HT1080 (cell line): ENCODE data around the gene VMO1. TPM values are rescaled to one million over a fixed set of nuclear protein-coding genes. Genes with fewer than 3 reads are reported as not detected.

Experiments
- total RNA-seq: library from RNA; depleted of rRNA; stranded (reverse); fragments of >200 nt; shearing (Covaris generic); gene quantifications from 2 replicates; pipeline ENCODE4 v1.2.3, GENCODE V29; 2014; rRNA removed

Gene VMO1
- total RNA-seq, 1 experiment from 2014 or later = not detected

Other genes starting within 250 kb of the VMO1 start
- 117 and 129 TPM in 2 replicates for gene MYBBP1A, start 231.0 kb downstream of the VMO1 start, total RNA-seq
- not detected in 2 replicates for gene GGT6, start 225.8 kb downstream of the VMO1 start, total RNA-seq
- not detected in 2 replicates for gene SMTNL2, start 201.8 kb downstream of the VMO1 start, total RNA-seq
- not detected in 2 replicates for gene ALOX15, start 144.7 kb downstream of the VMO1 start, total RNA-seq
- gene PELP1, start 82.2 kb downstream of the VMO1 start, total RNA-seq = 28.0 and 34.2 TPM in 2 replicates
- gene ARRB2, start 75.7 kb downstream of the VMO1 start, total RNA-seq = 22.1 and 27.4 TPM in 2 replicates
- 28.9 and 35.8 TPM in 2 replicates for gene MED11, start 54.9 kb downstream of the VMO1 start, total RNA-seq
- gene ZMYND15, start 46.5 kb downstream of the VMO1 start, total RNA-seq = not detected in 2 replicates
- gene CXCL16, start 46.4 kb downstream of the VMO1 start, total RNA-seq = 0.40 and 1.0 TPM in 2 replicates
- gene TM4SF5, start 14.5 kb downstream of the VMO1 start, total RNA-seq = not detected in 2 replicates
- not detected in 2 replicates for gene GLTPD2, start 2.6 kb upstream of the VMO1 start, total RNA-seq
- gene PSMB6, start 9.8 kb upstream of the VMO1 start, total RNA-seq = 235 and 261 TPM in 2 replicates
- 12.8 and 13.1 TPM in 2 replicates for gene PLD2, start 20.8 kb upstream of the VMO1 start, total RNA-seq
- gene MINK1, start 47.0 kb upstream of the VMO1 start, total RNA-seq = 27.1 and 28.7 TPM in 2 replicates
- gene C17orf107, start 113.2 kb upstream of the VMO1 start, total RNA-seq = 0.07 and 0.48 TPM in 2 replicates
- gene CHRNE, start 116.7 kb upstream of the VMO1 start, total RNA-seq = not detected in 2 replicates
- not detected in 2 replicates for gene GP1BA, start 145.9 kb upstream of the VMO1 start, total RNA-seq
- 103 and 112 TPM in 2 replicates for gene SLC25A11, start 153.7 kb upstream of the VMO1 start, total RNA-seq
- 70.0 and 95.7 TPM in 2 replicates for gene RNF167, start 153.9 kb upstream of the VMO1 start, total RNA-seq
- 1,934 and 2,529 TPM in 2 replicates for gene PFN1, start 162.2 kb upstream of the VMO1 start, total RNA-seq
- gene ENO3, start 164.8 kb upstream of the VMO1 start, total RNA-seq = 2.5 and 3.0 TPM in 2 replicates
- 75.6 and 81.8 TPM in 2 replicates for gene SPAG7, start 181.5 kb upstream of the VMO1 start, total RNA-seq
- 7.6 and 14.3 TPM in 2 replicates for gene CAMTA2, start 201.3 kb upstream of the VMO1 start, total RNA-seq
- gene INCA1, start 211.2 kb upstream of the VMO1 start, total RNA-seq = 0.08 TPM in 1 of 2 replicates, not detected in the other
- 64.3 and 67.6 TPM in 2 replicates for gene KIF1C, start 211.6 kb upstream of the VMO1 start, total RNA-seq
- not detected in 2 replicates for gene SLC52A1, start 249.1 kb upstream of the VMO1 start, total RNA-seq